ENCODE measurements around the gene ALDOB. TPM values are rescaled to one million over a fixed set of nuclear protein-coding genes. Genes with fewer than 3 reads are reported as not detected.

ALDOB gene
- total and polyA plus RNA-seq, 2 of the 13 experiments (the other 11 are each of a cell fraction or from before 2014, with no cell fraction given), result 0.29 to 0.97 TPM

GRCh38 chr9:101445353-101446029, 9.9 kb upstream of the ALDOB start (continued):
- no peak for TF ChIP-seq ZNF142 (CRISPR knock-in tag; IDR thresholded peaks at IDR 0.05)
- no peak for TF ChIP-seq ETV5 (CRISPR knock-in tag; IDR thresholded peaks at IDR 0.05; ENCODE audit: borderline replicate concordance)
- no peak for TF ChIP-seq GLI4 (CRISPR knock-in tag; IDR thresholded peaks at IDR 0.05; ENCODE audit: borderline replicate concordance)
- TF ChIP-seq REPIN1 (CRISPR knock-in tag; IDR thresholded peaks at IDR 0.05; ENCODE audit: borderline replicate concordance, low read depth), result no peak; the same call in 1 of the 2 replicates
- no peak for TF ChIP-seq IRX3 (CRISPR knock-in tag; IDR thresholded peaks at IDR 0.05; ENCODE audit: borderline replicate concordance, low read depth)
- no peak; the same call in 1 of the 2 replicates for TF ChIP-seq MIER2 (CRISPR knock-in tag; IDR thresholded peaks at IDR 0.05)
- TF ChIP-seq NR2F1 (CRISPR knock-in tag; IDR thresholded peaks at IDR 0.05), result peak in 1 of 2 experiments; percentile 32; a peak in 1 of 4 replicates
- no peak for TF ChIP-seq AGO1 (IDR thresholded peaks at IDR 0.05; ENCODE audit: low read depth, low read length, poor library complexity, severe bottlenecking)
- no peak for TF ChIP-seq RXRA (CRISPR knock-in tag; IDR thresholded peaks at IDR 0.05)
- TF ChIP-seq SRSF1 (optimal IDR thresholded peaks at IDR 0.05; ENCODE audit: low read depth, low read length), result no peak
- no peak for TF ChIP-seq MYC (CRISPR knock-in tag; IDR thresholded peaks at IDR 0.05; ENCODE audit: borderline replicate concordance)
- TF ChIP-seq ATM (IDR thresholded peaks at IDR 0.05; ENCODE audit: borderline replicate concordance), result no peak
- no peak for TF ChIP-seq RFX5 (IDR thresholded peaks at IDR 0.05; ENCODE audit: low read depth, low read length)
- TF ChIP-seq FOXP4 (CRISPR knock-in tag; IDR thresholded peaks at IDR 0.05), result peak; percentile 44
- TF ChIP-seq THAP11 (CRISPR knock-in tag; IDR thresholded peaks at IDR 0.05), result peak; percentile 41
- TF ChIP-seq ZNF550 (CRISPR knock-in tag; IDR thresholded peaks at IDR 0.05; ENCODE audit: borderline replicate concordance), result no peak
- no peak for TF ChIP-seq ZNF713 (CRISPR knock-in tag; IDR thresholded peaks at IDR 0.05)
- no peak for TF ChIP-seq WIZ (CRISPR knock-in tag; IDR thresholded peaks at IDR 0.05)
- no peak for TF ChIP-seq NFE2L1 (CRISPR knock-in tag; IDR thresholded peaks at IDR 0.05; ENCODE audit: borderline replicate concordance)
- no peak for TF ChIP-seq ZSCAN31 (CRISPR knock-in tag; IDR thresholded peaks at IDR 0.05; ENCODE audit: low read depth)
- TF ChIP-seq SUZ12 (IDR thresholded peaks at IDR 0.05; ENCODE audit: low read depth, low read length), result no peak
- peak; percentile 47; the same call in 1 of the 2 replicates for TF ChIP-seq ZNF24 (IDR thresholded peaks at IDR 0.05)
- TF ChIP-seq MTF1 (CRISPR knock-in tag; IDR thresholded peaks at IDR 0.05), result no peak
- TF ChIP-seq NRL (CRISPR knock-in tag; IDR thresholded peaks at IDR 0.05; ENCODE audit: borderline replicate concordance), result no peak
